Transverse colon (tissue), 1 donor: ENCODE measurements around the gene HERPUD1.

Experiments used
- EP300 ChIP-seq: sonication (generic); formaldehyde crosslinking; IDR thresholded peaks from one replicate; pipeline ENCODE4 v1.6.1; 2017; ENCODE audit warnings: antibody characterized with exemption, low read depth
- POLR2A ChIP-seq: fragments of 450-650 bp; IDR thresholded peaks from one replicate; pipeline ENCODE4 v1.6.1; 2016; ENCODE audit warnings: antibody characterized with exemption, mild to moderate bottlenecking, moderate library complexity

DNA sequence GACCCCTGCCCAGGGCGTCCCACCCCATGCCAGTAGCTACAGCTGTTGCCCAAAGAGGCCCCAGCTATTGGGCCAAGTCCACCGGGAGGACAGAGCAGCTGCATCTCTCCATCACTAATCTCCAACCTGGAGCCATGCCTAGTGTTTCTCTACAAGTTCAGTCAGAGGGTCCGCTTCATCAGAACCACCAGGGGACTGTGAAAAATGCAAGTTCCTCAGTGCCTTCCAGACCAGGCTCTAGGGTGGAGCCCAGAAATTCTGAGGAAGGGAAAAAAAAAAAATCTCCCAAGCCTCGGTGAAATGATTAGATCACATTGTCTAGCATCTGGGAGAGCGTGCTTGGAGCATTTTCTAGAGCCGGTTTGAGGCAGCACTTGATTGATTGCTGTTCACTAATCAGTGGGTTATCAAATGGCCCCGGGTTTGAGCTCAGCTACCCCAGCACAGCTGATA, 22.4 kb upstream of the HERPUD1 start:
- TF ChIP-seq EP300 (no peak), POLR2A (no peak)
